ENCODE measurements around the gene ACTL8.

DNA sequence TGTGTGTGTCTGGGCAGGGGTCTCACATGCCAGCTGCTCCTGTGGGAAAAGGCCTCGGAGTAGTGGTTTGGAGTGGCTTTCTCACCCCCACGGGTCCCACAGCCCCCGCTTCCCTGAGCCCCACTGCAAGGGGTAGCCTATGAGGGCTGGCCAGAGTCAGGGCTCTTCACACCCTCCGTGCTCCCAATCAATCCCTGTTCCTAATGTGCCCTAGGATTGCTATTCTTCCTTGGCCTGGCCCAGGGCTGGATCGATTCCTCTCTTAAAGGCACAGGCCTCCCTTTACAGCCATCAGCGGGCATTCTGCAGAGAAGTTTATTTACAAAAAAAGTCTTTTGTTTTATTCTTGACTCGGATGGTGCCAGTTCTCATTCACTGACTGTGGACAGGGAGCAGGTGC lies 19.3 kb upstream of the ACTL8 start:
- TF ChIP-seq, protein P1, sequence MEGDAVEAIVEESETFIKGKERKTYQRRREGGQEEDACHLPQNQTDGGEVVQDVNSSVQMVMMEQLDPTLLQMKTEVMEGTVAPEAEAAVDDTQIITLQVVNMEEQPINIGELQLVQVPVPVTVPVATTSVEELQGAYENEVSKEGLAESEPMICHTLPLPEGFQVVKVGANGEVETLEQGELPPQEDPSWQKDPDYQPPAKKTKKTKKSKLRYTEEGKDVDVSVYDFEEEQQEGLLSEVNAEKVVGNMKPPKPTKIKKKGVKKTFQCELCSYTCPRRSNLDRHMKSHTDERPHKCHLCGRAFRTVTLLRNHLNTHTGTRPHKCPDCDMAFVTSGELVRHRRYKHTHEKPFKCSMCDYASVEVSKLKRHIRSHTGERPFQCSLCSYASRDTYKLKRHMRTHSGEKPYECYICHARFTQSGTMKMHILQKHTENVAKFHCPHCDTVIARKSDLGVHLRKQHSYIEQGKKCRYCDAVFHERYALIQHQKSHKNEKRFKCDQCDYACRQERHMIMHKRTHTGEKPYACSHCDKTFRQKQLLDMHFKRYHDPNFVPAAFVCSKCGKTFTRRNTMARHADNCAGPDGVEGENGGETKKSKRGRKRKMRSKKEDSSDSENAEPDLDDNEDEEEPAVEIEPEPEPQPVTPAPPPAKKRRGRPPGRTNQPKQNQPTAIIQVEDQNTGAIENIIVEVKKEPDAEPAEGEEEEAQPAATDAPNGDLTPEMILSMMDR (IDR thresholded peaks at IDR 0.05 in 8 of 11, conservative IDR thresholded peaks at IDR 0.05 in 3 of 11), result no peak
- TF ChIP-seq POLR2A (IDR thresholded peaks at IDR 0.05), result no peak
- no peak for TF ChIP-seq POLR2AphosphoS5 (IDR thresholded peaks at IDR 0.05)
